ENCODE data around the gene USP3. TPM values are rescaled to one million over a fixed set of nuclear protein-coding genes. Genes with fewer than 3 reads are reported as not detected.

The USP3 gene
- total RNA-seq, 1 donor from 2014 or later, result 17.2 TPM

GRCh38 chr15:63555507-63555906, 51.1 kb downstream of the USP3 start:
- intact Hi-C loops (cut with micrococcal nuclease), result loop anchor here (10.0 kb wide), 1 partner anchor 51 kb away; the partner anchor contains the start of gene USP3

GRCh38 chr15:63556246-63556645, 51.9 kb downstream of the USP3 start:
- no peak for DNase-seq
- Histone ChIP-seq H3K4me3 (no peak overlapping the region), H3K9me3 (replicated peaks) (no peaks in the 10 kb centered on the region), H3K36me3 (peaks cover 26% of the 10 kb centered on the region), H3K27ac (replicated peaks) (no peak overlapping the region), H3K27me3 (ENCODE audit: low read depth) (no peaks in the 10 kb centered on the region), H3K4me1 (peaks cover 33% of the 10 kb centered on the region)
- TF ChIP-seq CTCF (IDR thresholded peaks at IDR 0.05; ENCODE audit: borderline replicate concordance), result no peak
- intact Hi-C loops (cut with micrococcal nuclease), result loop anchor here (10.0 kb wide), 1 partner anchor 51 kb away; the partner anchor contains the start of gene USP3

More at GRCh38 chr15:63555507-63555906, 51.1 kb downstream of the USP3 start:
- no peak overlapping the region for H3K4me3 ChIP-seq
- TF ChIP-seq CTCF (IDR thresholded peaks at IDR 0.05; ENCODE audit: borderline replicate concordance), result no peak
- H3K36me3 ChIP-seq, result peaks cover 19% of the 10 kb centered on the region
- peaks cover 33% of the 10 kb centered on the region for H3K4me1 ChIP-seq
- no peaks in the 10 kb centered on the region for H3K27me3 ChIP-seq (ENCODE audit: low read depth)
- H3K27ac ChIP-seq (replicated peaks), result no peak overlapping the region
- DNase-seq, result no peak
- H3K9me3 ChIP-seq (replicated peaks), result no peaks in the 10 kb centered on the region

GRCh38 chr15:63556736-63557135, 52.3 kb downstream of the USP3 start:
- no peak for DNase-seq
- H3K27me3 ChIP-seq (ENCODE audit: low read depth), result no peaks in the 10 kb centered on the region
- H3K36me3 ChIP-seq, result peaks cover 31% of the 10 kb centered on the region
- no peak for TF ChIP-seq CTCF (IDR thresholded peaks at IDR 0.05; ENCODE audit: borderline replicate concordance)
- intact Hi-C loops (cut with micrococcal nuclease), result loop anchor here (10.0 kb wide), 1 partner anchor 52 kb away; the partner anchor contains the start of gene USP3
- no peaks in the 10 kb centered on the region for H3K9me3 ChIP-seq (replicated peaks)
- H3K4me3 ChIP-seq, result no peak overlapping the region
- no peak overlapping the region for H3K27ac ChIP-seq (replicated peaks)
- H3K4me1 ChIP-seq, result peaks cover 33% of the 10 kb centered on the region

GRCh38 chr15:63559753-63560152, 55.4 kb downstream of the USP3 start:
- Histone ChIP-seq H3K36me3 (peaks cover 51% of the 10 kb centered on the region), H3K27ac (replicated peaks) (no peak overlapping the region)
- intact Hi-C loops (cut with micrococcal nuclease), result loop anchor here (10.0 kb wide), 1 partner anchor 55 kb away; the partner anchor contains the start of gene USP3

GRCh38 chr15:63560741-63561448, 56.5 kb downstream of the USP3 start:
- no peak overlapping the region for H3K27ac ChIP-seq (replicated peaks)
- peaks cover 61% of the 10 kb centered on the region for H3K36me3 ChIP-seq
- no peaks in the 10 kb centered on the region for H3K9me3 ChIP-seq (replicated peaks)
- no peaks in the 10 kb centered on the region for H3K27me3 ChIP-seq (ENCODE audit: low read depth)
- no peak for DNase-seq
- no peak for TF ChIP-seq CTCF (IDR thresholded peaks at IDR 0.05; ENCODE audit: borderline replicate concordance)
- peaks cover 9% of the 10 kb centered on the region for H3K4me1 ChIP-seq
- no peak overlapping the region for H3K4me3 ChIP-seq
- intact Hi-C loops (cut with micrococcal nuclease), result no loop called here

More at GRCh38 chr15:63559753-63560152, 55.4 kb downstream of the USP3 start:
- DNase-seq, result no peak
- TF ChIP-seq CTCF (IDR thresholded peaks at IDR 0.05; ENCODE audit: borderline replicate concordance), result no peak
- H3K4me3 ChIP-seq, result no peak overlapping the region
- H3K4me1 ChIP-seq, result peaks cover 9% of the 10 kb centered on the region
- H3K9me3 ChIP-seq (replicated peaks), result no peaks in the 10 kb centered on the region
- no peaks in the 10 kb centered on the region for H3K27me3 ChIP-seq (ENCODE audit: low read depth)

All from left ventricle myocardium inferior (tissue), 1 donor.